ENCODE measurements around the gene OAT.

OAT gene

DNA sequence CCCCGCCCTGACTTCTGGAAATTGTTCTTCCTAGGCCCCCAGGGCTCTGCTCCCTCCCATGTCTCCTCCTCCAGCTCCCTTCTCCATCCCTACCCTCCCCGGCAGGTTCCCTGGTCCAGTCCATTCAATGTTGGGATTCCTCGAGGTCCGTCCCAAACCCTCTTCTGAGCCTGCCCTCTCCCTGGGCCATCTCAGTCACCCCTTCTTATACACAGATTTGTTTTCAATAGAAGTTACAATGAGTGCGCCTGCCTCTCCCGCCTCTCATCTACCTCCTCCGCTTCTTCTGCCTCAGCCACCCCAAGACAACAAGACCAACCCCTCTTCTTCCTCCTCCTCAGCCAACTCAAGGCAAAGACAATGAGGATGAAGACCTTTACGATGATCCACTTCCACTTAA lies 67.9 kb downstream of the OAT start:
- no peak for DNase-seq

DNA sequence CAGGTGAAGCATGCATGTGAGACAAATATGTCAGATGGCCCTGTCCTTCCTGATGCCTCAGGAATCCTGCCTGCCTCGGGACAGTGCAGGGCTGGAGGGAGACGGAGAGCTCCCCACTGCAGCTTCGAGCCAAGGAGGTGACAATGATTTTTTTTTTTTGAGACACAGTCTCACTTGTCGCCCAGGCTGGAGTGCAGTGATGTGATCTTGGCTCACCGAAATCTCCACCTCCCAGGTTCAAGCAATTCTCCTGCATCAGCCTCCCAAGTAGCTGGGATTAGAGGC lies 68.8 kb downstream of the OAT start:
- DNase-seq: no peak

DNA sequence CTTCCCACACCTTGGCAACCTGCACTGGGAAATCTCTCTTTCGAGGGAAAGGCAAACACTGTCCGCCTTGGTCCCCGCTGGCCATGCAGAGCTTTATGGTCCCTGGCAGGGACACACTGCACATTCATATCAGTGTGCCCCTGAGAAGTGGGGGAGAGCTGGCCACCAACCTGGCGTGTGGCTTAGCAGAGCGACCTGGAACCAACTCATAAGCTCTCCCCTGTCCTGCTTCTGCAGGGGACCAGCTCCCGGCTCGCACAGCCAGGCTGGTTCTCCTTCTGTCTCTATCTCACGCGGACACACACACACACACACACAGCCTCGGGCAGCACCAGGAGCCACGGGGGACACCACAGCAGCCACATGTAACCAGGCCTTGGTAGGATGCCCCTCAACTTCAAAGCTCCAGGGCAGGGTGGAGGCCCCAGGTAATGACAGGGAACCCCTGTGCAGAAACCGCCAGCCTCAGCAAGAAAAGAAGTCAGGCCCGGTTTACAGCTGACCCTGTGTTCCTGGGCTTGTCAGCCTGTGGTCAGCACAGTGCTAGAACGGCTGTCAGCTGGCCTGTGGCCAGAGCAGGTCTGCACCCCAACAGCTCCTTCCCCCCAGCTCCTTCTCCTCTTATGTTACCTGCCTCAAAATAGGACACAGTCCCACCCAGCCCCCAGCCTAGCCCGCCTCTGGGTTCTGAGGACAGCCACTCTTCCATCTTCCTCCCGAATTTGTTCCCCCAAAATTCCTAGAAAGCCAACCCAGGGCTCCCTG lies 69.3 kb downstream of the OAT start:
- no peak for DNase-seq

DNA sequence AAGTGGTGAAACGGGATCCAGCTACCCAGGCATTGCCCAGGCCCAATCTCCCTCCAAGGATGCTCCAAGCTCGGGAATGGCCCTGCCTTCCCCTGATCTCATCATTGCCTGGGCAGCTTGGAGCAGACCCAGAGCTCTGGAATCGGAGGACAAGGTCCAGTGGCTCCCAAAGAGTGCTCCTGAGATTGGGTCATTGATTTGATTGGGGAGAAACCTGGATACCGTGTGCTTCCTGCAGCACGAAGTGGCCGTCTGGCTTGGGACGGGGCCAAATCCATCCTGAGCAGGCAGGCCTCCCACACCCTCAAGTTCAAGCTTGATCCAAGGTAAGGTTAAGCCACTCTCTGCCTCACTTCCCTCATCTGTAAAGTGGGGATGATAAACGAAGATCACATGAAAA lies 69.9 kb downstream of the OAT start:
- no peak for DNase-seq

DNA sequence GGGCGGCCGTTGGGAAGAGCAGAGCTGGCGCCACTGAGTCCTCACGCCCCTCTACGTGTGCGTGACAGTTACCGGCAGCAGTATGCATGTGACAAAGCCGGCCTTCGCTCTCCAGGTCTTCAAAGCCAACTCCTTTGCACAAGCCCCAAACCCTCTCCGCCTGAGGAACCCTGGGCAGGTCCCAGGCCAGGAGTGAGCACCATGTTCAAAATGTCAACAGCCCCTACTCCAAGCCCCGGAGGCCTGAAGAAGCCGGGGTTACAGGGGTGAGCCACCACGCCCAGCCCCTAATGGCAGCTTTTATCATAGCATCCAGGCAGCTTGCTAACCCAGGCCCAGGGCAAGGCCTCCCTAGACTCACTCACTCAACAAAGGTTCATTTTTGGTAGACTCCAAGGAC lies 70.8 kb downstream of the OAT start:
- no peak for DNase-seq
